ENCODE results near the gene NMT1.

DNA sequence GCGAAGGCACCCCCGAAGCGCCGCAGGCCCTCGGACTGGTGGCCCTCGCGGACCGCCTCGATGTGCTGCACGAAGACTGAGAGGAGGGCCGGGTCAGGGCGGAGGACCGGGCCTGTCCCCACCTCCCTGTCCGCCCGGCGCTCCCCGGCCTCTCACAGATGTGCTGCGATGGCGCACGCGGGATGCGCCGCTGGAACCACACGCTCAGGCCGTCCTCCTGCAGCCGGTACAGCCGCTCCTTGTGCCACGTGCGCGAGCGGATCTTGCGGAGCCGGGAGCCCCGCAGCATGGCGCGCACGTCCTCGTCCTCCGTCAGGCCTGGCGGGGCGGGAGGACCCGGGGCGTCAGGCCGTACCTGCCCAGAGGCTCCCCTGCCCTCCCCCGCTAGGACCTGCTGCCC, 59.9 kb downstream of the NMT1 start:
- TF ChIP-seq, protein P1, sequence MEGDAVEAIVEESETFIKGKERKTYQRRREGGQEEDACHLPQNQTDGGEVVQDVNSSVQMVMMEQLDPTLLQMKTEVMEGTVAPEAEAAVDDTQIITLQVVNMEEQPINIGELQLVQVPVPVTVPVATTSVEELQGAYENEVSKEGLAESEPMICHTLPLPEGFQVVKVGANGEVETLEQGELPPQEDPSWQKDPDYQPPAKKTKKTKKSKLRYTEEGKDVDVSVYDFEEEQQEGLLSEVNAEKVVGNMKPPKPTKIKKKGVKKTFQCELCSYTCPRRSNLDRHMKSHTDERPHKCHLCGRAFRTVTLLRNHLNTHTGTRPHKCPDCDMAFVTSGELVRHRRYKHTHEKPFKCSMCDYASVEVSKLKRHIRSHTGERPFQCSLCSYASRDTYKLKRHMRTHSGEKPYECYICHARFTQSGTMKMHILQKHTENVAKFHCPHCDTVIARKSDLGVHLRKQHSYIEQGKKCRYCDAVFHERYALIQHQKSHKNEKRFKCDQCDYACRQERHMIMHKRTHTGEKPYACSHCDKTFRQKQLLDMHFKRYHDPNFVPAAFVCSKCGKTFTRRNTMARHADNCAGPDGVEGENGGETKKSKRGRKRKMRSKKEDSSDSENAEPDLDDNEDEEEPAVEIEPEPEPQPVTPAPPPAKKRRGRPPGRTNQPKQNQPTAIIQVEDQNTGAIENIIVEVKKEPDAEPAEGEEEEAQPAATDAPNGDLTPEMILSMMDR (IDR thresholded peaks at IDR 0.05; ENCODE audit: borderline replicate concordance, extremely low read depth, low read length, poor library complexity, severe bottlenecking), result no peak
- TF ChIP-seq EZH2 (IDR thresholded peaks at IDR 0.05; ENCODE audit: borderline replicate concordance, low read depth, low read length, severe bottlenecking), result no peak
